HL-60 (cell line): ENCODE results near the gene RAD9A.

Experiments used
- DNase-seq, 2 experiments: peaks; one replicate each; pipeline ENCODE4 v3.0.0-alpha.2; 2010 to 2020; ENCODE audit warnings: low read depth in 1 of 2, low spot score in 1 of 2
- H3K27ac ChIP-seq: fragments of 250-450 bp; sonication (Bioruptor Pico); replicated peaks from 2 replicates; pipeline ENCODE4 v1.5.1; 2020; ENCODE audit warnings: mild to moderate bottlenecking, moderate library complexity
- H3K27me3 ChIP-seq: fragments of 250-450 bp; sonication (Bioruptor Pico); 2 replicates; pipeline ENCODE4 v1.5.1; 2021; ENCODE audit warnings: mild to moderate bottlenecking, moderate library complexity; ENCODE audit not compliant: insufficient read depth, poor library complexity, severe bottlenecking
- H3K4me3 ChIP-seq: replicated peaks from 2 replicates; pipeline ENCODE4 v1.5.1; 2011; ENCODE audit warnings: mild to moderate bottlenecking, control low read depth, low read length; ENCODE audit not compliant: insufficient read depth
- GABPA ChIP-seq: IDR thresholded peaks from 2 replicates; pipeline ENCODE4 v1.6.1; 2012; ENCODE audit warnings: low read depth
- POLR2AphosphoS5 ChIP-seq: IDR thresholded peaks from 2 replicates; pipeline ENCODE4 v1.6.1; 2012; ENCODE audit warnings: low read depth
- SPI1 ChIP-seq: IDR thresholded peaks from 2 replicates; pipeline ENCODE4 v1.6.1; 2012; ENCODE audit warnings: low read depth, mild to moderate bottlenecking, borderline replicate concordance
- TF ChIP-seq, protein P1 (sequence below): IDR thresholded peaks from 2 replicates; pipeline ENCODE4 v1.6.1; 2012; ENCODE audit warnings: low read depth; ENCODE audit not compliant: insufficient replicate concordance
- TF ChIP-seq, protein P2 (sequence below): IDR thresholded peaks from one replicate; pipeline ENCODE4 v1.5.1; 2011; ENCODE audit warnings: low read length, control low read depth, inconsistent platforms; ENCODE audit not compliant: insufficient read depth

The RAD9A gene

DNA sequence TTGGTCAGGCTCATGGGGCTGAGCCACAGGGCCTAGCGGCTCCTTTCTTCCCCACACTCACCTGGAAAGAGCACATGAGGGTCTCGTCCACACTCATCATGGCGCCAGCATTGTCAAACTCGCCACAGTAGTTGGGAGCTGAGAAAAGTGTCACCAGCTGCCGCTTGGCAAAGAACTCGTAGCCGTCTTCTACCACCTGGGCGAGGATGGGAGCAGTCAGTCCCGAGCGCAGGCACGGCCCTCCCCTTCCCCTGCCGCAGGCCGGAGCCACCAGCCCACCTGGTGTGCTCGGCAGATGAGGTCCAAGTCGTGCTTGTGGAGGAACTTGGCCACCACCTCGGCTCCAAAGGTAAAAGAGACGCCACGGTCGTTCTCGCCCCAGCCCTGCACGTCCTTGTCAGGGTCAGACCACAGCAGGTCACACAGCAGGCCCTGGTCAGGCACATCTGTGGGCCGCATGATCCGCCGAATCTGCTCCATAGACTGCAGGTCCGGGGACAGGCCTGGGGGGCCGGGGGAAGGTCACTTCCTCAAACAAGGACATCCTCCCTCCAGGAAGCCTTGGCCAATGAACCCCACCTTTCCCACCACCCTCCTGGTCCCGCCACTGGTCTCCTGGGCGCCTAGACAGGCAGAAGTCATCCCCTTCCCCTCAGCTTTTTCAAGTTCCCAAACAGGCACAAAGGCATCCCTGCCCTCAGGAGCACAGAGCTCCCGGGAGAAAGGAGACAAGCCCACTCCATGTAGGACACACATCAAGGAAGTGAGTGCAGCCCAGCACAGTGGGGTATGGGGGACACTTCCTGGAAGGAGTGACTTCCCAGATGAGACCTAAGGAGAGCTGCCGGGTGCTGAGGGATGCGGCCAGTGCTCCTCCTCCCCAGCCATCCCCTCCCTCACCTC lies 7.1 kb downstream of the RAD9A start:
- no peak for DNase-seq
- Histone ChIP-seq H3K4me3 (no peak overlapping the region), H3K27ac (peak overlapping the region; percentile 19; the same call in 1 of the 2 replicates), H3K27me3 (no peaks in the 10 kb centered on the region)
- TF ChIP-seq POLR2AphosphoS5 (peak; percentile 15; the same call in 1 of the 2 replicates), GABPA (no peak), SPI1 (no peak)
- TF ChIP-seq, protein P1, sequence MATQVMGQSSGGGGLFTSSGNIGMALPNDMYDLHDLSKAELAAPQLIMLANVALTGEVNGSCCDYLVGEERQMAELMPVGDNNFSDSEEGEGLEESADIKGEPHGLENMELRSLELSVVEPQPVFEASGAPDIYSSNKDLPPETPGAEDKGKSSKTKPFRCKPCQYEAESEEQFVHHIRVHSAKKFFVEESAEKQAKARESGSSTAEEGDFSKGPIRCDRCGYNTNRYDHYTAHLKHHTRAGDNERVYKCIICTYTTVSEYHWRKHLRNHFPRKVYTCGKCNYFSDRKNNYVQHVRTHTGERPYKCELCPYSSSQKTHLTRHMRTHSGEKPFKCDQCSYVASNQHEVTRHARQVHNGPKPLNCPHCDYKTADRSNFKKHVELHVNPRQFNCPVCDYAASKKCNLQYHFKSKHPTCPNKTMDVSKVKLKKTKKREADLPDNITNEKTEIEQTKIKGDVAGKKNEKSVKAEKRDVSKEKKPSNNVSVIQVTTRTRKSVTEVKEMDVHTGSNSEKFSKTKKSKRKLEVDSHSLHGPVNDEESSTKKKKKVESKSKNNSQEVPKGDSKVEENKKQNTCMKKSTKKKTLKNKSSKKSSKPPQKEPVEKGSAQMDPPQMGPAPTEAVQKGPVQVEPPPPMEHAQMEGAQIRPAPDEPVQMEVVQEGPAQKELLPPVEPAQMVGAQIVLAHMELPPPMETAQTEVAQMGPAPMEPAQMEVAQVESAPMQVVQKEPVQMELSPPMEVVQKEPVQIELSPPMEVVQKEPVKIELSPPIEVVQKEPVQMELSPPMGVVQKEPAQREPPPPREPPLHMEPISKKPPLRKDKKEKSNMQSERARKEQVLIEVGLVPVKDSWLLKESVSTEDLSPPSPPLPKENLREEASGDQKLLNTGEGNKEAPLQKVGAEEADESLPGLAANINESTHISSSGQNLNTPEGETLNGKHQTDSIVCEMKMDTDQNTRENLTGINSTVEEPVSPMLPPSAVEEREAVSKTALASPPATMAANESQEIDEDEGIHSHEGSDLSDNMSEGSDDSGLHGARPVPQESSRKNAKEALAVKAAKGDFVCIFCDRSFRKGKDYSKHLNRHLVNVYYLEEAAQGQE, result no peak
- TF ChIP-seq, protein P2, sequence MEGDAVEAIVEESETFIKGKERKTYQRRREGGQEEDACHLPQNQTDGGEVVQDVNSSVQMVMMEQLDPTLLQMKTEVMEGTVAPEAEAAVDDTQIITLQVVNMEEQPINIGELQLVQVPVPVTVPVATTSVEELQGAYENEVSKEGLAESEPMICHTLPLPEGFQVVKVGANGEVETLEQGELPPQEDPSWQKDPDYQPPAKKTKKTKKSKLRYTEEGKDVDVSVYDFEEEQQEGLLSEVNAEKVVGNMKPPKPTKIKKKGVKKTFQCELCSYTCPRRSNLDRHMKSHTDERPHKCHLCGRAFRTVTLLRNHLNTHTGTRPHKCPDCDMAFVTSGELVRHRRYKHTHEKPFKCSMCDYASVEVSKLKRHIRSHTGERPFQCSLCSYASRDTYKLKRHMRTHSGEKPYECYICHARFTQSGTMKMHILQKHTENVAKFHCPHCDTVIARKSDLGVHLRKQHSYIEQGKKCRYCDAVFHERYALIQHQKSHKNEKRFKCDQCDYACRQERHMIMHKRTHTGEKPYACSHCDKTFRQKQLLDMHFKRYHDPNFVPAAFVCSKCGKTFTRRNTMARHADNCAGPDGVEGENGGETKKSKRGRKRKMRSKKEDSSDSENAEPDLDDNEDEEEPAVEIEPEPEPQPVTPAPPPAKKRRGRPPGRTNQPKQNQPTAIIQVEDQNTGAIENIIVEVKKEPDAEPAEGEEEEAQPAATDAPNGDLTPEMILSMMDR, result no peak

DNA sequence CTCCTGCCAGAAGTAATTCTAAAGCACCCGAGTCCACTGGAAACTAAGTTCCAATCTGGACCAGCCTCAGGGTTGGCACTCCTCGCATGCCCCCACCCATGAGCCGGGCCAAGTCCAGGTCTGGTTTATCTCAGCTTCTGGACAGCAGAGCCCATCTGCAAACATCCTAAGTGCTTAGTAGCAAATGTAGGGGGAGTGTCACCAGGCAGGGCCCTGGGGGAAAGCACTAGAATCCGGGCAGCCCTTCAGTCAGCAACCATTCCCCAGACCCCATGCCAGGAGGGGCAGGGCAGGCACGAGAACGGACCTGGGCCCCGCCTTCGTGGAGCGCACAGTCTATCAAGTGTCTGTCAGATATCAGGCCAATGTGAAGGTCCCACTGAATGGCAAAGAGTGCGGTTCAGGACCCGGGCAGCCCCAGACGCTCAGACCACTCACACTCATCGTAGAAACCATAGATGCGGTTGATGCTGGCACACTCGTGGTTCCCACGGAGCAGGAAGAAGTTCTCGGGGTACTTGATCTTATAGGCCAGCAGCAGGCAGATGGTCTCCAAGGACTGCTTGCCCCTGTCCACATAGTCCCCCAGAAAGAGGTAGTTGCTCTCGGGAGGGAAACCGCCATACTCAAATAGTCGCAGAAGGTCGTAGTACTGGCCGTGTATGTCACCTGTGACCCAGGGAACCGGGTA lies 8.6 kb downstream of the RAD9A start:
- H3K27me3 ChIP-seq, result no peaks in the 10 kb centered on the region
- peak in 1 of 2 experiments; percentile 44 for DNase-seq
- peak overlapping the region; percentile 75 for H3K4me3 ChIP-seq
- H3K27ac ChIP-seq, result peak overlapping the region; percentile 86
- TF ChIP-seq POLR2AphosphoS5, result peak; percentile 14; the same call in 1 of the 2 replicates
- TF ChIP-seq, protein P2, result no peak

- TF ChIP-seq POLR2AphosphoS5, result 0 out of 2 replicates have a peak, but pooled peaks have one; percentile 3
- TF ChIP-seq, protein P1, result no peak
- TF ChIP-seq SPI1, result no peak
- no peak for TF ChIP-seq GABPA
- Histone ChIP-seq H3K27ac (peak overlapping the region; percentile 86), H3K4me3 (peak overlapping the region; percentile 75), H3K27me3 (no peaks in the 10 kb centered on the region)
- DNase-seq, result no peak
Measured at GRCh38 chr11:67400942-67401494, 9.2 kb downstream of the RAD9A start.
